Central memory CD4-positive, alpha-beta T cell (primary cell): ENCODE measurements around the gene DUOX1.
A peak's percentile ranks its signal among the peaks of the same experiment; 100 is the strongest.
"Not testable (repeated sequence)": the region's sequence is repeated elsewhere in the genome, so short reads cannot be mapped to it uniquely, and the experiment has no call there.

ENCODE experiments used
- DNase-seq: peaks from one replicate; pipeline ENCODE4 v3.0.0; 2022

DUOX1 gene

DNA sequence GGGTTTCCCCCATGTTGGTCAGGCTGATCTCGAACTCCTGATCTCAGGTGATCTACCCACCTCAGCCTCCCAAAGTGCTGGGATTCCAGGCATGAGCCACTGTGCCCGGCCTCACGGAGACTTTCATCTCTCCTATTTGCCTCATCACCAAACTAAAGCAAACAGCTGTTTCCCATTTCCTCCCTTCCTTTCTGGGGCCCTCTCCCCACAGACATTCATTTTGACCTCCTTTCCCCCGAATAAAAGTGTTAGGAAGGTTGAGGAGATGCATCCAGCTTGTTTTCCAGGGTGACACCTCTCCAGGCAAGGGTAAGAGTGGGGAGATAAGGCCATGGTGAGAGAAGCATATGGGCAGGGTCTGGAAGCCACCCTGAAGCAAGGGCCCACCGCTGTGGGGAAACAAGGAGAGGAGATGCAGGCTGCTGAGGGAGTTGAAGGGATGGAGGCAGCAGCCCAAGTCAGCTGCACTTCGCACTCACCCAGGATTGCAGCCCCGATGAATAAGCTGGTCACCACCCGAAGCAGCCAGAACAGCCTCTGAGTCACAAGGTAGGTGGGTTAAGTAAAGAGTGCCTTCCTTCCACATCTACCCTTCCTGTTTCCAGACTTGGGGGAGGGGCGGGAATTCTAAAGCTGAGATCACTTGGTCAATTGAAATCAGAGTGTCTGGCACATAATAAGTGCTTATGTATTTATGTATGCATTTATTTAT, 7.9 kb upstream of the DUOX1 start:
- no peak for DNase-seq

DNA sequence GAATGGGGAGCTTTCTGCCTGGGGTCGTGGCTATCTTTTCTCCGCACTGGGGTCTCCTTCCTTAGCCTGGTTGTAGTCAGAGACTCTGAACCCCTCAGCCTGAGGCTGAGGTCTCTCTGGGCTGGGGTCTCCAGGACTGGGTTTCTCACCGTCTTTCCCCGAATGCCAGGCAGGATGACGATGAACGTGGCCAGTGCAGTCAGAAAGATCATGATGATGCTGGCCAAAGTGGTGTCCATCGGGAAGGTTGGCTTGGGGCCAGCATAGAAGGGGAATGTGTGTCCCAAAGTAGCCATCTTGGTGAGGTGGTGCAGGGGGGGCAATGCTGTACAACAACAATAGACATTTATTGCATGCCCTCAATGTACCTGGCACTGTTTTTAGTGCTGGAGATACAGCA, 7.1 kb upstream of the DUOX1 start:
- DNase-seq = no peak

DNA sequence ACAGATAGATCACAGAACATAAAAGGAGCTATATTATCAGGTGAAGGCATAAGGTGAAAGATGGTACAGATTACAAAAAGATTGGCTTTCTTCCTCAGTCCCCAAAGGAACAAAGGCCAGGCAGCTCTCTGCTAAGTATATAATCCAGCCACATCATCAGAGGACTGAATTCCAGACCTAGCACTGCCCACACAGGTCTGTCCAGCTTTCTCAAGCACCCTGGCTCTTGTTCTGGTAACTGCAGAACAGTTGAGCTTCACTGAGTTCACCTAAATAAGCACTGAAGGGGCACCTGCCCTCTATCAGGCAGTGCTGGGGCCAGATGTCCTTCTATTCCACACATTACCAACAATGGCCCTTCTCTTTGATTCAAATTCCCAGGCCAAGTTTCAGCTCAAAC, 6.4 kb upstream of the DUOX1 start:
- no peak for DNase-seq

DNA sequence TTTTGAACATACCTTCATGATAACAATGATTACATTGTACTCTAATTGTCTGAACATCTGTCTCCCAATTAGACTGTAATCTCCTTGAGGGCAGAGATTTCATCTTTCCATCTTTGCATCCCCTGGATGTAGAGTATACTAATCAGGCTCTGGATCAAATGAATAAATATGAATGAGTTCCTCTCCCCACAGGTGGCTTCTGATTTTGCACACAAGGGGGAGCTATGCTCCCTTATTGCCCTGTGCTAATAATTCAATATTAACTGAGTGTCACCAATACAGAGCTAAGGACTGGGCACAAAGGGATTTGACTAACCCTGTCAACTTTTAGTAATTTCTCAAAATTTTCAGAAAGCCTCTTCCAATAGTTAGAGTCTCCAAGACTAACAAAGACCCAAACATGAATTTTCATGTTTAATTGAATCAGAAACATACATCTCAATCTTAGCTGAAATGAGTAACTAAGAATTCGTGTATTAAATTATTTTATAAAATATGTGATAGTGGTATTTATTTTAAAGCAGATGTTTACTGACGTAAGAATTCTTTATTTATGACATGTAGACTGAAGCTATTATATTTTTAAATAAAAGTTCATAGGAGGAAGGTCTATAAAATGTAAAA, 3.1 kb upstream of the DUOX1 start:
- peak; percentile 39 for DNase-seq

DNA sequence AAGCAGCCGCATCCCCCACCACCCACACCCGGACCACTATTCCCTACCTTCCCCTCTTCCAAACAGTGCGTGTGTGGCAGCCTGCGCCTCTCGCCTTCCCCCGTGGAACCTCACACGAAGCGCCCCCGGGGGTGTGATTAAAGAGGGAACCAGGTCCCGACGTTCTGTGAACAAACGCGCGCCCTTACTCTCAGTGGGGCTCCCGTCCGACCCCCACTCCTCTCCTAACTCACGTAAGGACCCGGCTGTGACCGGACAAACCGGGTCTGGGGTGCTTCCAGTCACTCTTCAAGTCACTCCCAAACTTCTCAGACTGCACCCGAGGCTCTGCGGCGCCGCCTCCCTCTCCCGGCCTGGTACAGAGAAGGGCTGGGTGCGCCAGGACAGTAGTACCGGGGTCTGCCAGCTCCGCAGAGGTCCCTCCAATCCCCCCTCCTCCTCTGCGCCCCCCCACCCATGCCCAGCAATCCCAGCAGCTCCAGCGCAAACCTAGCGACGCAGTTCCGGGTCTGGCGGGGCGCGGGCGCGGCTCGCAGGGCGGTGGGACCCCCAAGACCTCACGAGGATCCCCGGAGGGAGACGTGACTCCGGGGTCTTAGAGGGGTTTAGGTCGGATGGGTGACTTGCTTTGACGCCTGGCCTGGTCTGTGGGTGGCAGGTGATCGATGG, 689 bp upstream of the DUOX1 start:
- no peak for DNase-seq

DNA sequence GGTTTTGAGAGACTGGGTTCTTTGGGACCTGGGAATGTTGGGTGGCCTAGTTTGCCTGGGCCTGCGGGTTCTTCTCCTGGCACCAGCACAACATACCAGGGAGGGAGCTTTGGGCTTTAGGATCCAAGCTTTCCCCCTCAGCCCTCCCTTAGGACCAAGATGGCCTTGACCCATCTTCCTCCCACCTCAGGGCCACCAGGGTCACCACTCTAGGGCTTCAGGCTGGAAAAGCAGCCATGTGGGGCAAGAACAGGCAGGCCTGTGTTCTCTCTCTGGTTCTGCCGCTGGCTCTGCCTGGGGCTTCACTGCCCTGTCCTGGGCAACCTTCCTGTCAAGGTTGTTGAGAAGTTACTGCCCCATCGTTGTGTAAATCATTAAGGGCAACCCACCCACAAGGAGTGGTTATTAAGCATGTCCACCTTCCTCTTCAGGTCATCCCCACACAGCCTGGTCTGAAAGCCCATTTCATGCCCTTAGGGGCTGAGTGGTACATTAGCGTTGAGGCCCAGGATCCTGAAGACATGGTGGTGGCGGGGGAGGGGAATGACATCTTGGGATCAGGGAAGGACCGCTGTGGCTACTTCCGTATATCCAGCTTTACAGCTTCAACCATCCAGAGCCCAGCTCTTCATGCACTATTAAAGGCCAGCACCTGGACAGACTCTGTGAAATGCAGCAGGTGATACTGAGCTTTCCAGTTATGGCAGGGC, 652 bp downstream of the DUOX1 start:
- no peak for DNase-seq

DNA sequence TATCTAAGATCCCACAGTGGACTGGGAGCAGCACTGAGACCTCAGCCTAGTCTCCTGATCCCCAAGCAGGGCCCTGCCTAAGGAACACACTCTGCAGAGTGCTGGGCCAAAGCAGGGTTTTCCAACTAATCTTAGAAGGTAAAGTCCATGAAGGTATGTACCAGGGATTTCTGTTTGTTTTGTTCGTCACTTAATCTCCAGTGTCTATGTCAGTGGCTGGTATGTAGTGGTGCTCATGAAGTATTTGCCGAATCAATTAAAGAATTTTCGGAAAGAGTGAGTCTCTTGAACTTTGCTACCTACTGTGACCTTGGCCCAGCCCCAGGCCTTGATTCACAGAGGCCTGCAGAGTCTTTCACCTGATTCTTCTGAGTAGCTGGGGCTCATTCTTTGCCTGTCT, 1.7 kb downstream of the DUOX1 start:
- DNase-seq = no peak

DNA sequence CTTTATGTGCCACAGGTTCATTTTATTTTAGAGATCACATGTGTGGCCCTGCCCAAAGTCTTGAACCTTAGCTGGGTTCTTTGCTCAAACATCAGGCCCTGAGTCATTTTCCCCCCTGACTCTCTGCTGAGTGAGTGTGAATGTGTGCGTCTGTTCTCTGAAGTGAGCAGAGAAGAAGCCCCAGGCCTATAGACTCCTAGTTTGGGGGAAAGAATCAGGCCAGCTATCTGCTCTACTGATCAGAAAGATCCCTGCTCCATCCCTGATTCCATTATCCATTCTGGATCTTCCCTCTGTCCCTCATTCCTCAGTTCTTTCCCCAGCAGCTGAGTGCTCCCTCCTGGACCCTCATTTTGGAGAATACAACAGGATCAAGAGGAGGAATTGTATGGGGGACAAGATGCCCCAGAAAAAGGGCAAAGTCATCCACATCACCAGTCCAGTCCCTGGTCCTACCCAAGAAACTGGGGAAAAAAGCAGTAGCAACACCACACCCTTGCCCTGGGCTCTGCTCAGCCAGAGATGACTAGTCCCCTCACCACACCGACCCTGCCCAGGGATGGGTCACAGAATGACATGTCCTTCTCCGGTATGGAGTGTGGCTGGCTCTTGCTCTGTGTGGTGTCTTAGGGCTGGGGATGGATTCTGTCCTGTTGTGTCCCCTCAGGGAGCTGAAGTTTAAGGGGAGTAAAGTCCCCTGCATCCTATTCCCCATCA, 3.2 kb downstream of the DUOX1 start:
- DNase-seq = no peak

DNA sequence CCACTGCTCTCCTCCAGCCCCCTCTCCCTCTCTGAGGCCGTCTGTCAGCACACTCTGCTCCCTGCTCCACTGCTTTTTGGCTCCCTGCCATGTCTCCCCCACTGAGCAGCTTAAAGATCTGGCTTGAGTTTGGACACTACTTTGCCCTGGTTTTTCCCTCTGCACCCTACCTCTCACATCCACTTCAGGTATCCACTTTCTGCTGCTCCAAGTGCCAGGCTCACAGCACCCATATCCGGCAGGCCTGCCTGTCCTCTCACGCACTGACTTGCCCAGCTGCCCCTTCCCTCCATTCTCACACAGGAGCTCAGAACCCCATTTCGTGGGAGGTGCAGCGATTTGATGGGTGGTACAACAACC, 3.7 kb downstream of the DUOX1 start:
- DNase-seq = no peak

DNA sequence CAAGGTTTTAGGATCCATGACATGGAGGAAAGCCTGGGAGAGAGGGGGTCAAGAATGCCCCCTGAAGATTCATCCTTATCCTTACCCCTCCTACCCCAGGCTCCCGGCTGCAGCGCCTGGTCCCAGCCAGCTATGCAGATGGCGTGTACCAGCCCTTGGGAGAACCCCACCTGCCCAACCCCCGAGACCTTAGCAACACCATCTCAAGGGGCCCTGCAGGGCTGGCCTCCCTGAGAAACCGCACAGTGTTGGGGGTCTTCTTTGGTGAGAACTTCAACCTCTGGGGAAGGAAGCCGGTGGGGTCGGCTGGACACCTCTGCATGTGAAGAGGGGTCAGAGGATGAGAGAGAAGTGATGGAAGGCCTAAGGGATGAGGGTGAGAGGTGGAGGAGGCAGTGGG, 4.3 kb downstream of the DUOX1 start:
- DNase-seq = no peak

DNA sequence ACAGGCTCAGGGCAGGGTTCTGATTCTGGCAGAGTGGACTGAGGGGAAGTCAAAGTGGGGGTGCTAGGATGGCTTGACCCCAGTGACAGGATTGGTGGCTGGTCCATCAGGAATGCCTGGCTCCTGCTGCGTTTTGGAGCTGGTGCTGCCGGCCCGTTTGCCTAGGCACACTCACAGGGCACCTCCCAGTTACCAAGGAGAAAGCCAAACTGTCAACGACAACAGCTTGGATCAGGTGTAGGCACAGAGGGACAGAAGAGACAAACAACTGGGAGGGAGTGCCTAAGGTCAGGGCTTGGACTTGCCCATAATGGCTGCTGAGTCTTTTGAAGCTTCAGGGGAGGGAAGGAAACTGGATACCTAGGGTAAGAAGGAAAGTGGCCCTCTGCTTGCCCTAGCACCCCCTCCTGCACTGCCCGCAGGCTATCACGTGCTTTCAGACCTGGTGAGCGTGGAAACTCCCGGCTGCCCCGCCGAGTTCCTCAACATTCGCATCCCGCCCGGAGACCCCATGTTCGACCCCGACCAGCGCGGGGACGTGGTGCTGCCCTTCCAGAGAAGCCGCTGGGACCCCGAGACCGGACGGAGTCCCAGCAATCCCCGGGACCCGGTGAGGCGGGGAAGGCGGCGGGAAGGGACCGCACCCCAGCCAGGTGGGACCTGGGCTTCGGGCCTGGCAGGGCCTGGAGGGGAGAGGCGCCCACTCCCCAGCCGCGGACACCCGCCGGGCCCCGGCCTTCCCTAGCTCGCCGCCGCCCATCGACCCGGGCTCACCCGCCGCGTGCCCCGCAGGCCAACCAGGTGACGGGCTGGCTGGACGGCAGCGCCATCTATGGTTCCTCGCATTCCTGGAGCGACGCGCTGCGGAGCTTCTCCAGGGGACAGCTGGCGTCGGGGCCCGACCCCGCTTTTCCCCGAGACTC, 5.1 kb downstream of the DUOX1 start:
- no peak for DNase-seq

DNA sequence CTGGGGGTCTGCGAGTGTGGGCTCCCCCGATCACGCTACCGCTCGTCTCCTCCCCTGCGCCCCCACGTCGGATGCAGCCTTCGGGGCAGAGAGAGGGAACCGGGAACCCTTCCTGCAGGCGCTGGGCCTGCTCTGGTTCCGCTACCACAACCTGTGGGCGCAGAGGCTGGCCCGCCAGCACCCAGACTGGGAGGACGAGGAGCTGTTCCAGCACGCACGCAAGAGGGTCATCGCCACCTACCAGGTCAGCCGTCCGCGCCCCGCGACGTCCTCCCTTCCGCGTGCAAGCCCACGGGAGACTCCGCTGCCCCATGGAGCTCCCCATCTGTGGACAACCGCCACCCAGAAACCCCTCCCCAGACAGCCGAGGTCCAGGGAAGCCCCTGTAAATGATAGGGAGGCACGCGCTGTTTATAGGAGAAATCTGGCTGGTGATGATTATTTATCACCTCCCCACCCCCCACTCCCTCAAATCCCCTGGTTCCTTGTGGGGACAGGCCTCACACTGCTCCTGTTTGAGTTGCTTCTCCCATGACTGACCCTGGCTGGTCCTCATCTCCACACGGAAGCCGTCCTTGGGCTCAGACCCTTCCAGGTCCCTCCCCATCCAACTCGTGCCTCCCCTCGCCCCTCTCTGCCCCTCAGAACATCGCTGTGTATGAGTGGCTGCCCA, 6.0 kb downstream of the DUOX1 start:
- DNase-seq = not testable (repeated sequence)

DNA sequence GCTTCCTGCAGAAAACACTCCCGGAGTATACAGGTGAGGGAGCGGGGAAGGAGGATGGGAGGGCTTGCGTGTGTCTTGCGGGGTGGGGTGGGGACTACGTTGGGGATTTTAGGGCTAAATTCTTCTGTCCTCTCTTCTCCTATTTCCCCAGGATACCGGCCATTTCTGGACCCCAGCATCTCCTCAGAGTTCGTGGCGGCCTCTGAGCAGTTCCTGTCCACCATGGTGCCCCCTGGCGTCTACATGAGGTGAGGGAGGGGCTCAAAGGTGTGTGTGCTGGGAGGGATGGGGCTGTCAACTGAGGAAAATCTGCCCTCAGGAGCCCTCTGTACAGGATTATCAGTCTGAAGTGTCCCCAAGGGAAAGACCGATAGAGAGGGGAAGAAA, 6.6 kb downstream of the DUOX1 start:
- DNase-seq = no peak

DNA sequence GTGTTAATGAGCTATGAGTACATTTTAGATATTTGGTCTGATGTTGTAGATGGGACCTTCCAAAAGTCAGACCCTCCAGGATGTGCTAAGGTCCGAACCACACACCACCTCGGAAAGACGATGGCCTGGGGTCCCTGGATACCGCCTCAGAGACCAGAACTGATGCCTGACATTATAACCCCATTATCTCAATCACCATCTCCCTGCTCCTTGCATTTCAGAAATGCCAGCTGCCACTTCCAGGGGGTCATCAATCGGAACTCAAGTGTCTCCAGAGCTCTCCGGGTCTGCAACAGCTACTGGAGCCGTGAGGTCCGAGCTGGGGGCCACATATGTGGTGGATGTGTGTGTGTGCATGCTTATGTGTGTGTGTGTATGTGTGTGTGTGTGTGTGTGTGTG, 7.9 kb downstream of the DUOX1 start:
- DNase-seq = no peak

DNA sequence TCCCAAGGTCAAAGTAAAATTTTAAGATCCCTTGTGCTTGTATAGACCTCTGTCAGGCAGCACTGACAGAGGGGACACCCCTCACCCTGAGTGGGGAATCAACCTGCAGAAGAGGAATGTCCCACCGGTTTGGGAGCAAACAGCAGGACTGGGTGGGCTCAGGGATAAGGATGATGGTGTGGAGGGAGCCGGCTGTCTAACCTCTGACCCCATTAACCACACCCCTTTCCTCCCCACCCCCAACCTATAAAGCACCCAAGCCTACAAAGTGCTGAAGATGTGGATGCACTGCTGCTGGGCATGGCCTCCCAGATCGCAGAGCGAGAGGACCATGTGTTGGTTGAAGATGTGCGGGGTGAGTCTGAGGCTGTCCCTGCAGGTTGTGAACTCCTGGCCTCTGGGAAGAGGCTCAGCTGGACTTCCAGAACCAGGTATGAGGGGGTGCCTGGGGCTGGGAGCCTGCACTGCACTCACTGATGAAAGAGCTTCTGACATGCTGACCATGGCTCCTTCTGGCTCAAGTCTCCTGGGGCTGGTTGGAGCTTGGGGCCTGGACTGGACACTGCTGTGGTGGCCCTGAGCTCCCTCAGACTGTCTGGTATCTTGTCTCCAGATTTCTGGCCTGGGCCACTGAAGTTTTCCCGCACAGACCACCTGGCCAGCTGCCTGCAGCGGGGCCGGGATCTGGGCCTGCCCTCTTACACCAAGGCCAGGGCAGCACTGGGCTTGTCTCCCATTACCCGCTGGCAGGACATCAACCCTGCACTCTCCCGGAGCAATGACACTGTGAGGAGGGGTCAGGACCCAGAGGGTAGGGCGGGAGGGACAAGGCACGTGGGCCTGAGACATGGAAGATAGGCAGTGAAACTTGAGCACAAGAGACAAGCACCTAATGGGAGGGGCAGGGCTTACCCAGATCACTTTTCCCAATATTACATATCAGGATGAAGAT, 9.3 kb downstream of the DUOX1 start:
- no peak for DNase-seq

DNA sequence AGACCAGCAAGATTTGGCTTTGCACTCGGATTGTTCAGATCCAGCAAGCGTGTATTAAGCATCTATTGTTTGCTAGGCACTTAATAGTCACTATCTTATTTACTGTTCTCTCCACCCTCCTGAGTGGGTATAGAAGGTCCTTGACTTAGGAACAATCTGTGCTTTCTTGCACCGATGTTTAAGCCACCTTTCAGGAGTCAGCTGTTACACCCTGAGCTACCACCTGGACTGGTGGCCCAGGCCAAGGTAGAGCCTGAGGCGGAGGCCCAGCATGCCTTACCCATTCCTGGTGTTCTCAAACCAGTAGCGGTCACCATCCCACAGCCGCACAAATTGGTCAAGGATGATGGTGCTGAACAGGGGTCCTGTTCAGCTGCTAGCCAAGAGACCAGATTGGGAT, 10.0 kb downstream of the DUOX1 start:
- no peak for DNase-seq

DNA sequence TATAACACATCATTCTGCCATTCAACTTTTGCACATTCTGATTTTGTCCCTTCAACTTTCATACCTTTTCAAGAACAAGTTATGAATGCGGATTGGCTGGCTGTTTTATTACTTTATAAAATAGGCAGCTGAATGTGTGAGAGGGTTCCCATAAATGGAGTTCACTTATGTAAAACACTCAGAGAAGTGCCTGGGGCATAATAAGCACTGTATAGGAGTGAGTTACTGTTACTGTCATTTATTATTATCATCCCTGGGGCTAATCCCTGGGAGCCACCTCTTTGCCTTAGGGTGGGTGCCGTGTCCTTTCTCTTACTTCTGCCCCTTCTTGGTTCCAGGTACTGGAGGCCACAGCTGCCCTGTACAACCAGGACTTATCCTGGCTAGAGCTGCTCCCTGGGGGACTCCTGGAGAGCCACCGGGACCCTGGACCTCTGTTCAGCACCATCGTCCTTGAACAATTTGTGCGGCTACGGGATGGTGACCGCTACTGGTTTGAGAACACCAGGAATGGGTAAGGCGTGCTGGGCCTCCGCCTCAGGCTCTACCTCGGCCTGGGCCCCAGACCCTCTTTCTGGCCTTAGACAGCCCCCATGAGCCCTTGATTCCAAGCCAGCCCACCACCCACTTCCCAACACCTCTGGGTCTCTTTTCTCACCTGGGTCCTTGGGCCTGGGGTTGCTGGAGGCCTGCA, 10.9 kb downstream of the DUOX1 start:
- no peak for DNase-seq

DNA sequence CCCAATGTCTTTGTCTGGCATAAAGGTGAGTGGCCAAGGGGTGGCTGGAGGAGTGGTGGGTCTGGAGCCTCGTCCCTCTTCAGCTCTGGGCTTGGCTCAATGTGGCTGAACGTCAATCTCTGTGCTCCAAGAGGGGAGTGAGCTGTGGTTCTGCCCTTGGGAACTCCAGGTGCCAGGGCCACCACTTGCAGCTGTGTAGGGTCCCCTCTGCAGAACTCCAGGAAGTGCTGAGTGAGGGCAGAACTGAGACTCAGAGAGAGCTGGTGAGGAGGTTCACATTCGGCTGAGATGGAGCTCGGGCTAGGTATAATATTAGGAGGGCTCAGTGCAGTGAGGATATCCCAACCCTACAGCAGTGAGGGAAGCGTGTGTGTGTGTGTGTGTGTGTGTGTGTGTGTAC, 11.6 kb downstream of the DUOX1 start:
- DNase-seq = no peak

DNA sequence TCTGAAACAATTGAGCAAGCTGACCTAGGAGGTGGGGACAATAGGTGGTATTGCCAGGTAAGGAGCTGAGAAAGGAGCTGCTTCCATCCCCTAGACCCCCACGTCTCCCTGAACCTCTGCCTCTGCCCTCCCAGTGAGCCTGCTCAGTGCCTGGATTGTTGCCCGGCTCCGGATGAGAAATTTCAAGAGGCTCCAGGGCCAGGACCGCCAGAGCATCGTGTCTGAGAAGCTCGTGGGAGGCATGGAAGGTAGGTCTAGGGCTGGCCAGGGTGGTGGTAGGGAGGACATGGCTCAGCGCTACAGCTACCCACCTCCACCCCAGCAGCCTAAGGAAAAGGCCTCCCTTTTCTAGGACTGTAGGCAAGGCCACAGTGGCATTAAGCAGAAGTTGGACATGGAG, 13.3 kb downstream of the DUOX1 start:
- no peak for DNase-seq

DNA sequence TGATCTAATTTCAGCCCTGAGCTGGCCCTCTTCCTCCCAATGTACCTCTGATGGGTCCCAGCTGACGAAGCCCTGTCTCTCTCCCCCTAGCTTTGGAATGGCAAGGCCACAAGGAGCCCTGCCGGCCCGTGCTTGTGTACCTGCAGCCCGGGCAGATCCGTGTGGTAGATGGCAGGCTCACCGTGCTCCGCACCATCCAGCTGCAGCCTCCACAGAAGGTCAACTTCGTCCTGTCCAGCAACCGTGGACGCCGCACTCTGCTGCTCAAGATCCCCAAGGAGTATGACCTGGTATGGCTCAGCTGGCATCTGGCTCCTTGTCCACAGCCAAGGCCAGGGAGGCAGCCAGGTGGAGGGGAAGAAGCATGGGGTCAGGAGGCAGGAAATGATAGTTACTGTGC, 14.2 kb downstream of the DUOX1 start:
- DNase-seq = no peak
